B cell (primary cell): Measurements from ENCODE around the gene ANKRD52. TPM values are rescaled to one million over a fixed set of nuclear protein-coding genes. Genes with fewer than 3 reads are reported as not detected.

ENCODE experiments used
- ATAC-seq: fragments of 200-7000 bp; cut with Tn5 transposase; one replicate; pipeline ENCODE4 v1.10.0; 2021; ENCODE audit warnings: low read depth, mild to moderate bottlenecking, moderate number of reproducible peaks, moderate library complexity
- CTCF ChIA-PET: fragments of 350-600 bp; sonication (Branson Sonifier 250); formaldehyde crosslinking; loops from one replicate; lab custom pipeline; 2021; ENCODE audit warnings: antibody characterized with exemption, inconsistent platforms; lab: Charles Lee
- POLR2A ChIA-PET: fragments of 350-600 bp; sonication (Branson Sonifier 250); formaldehyde crosslinking; loops from one replicate; lab custom pipeline; 2021; ENCODE audit warnings: antibody characterized with exemption; lab: Charles Lee
- DNase-seq: peaks from one replicate; pipeline ENCODE4 v3.0.0; 2013
- H2AFZ ChIP-seq: 2 replicates; pipeline ENCODE4 v1.6.1; 2012; ENCODE audit warnings: mild to moderate bottlenecking, low read depth, low read length; ENCODE audit not compliant: insufficient read depth, poor library complexity, severe bottlenecking
- H3K27ac ChIP-seq, 2 donors: 1 replicate in 1 of 2; 2 replicates in 1 of 2; pipeline ENCODE4 v1.5.1; 2012 to 2013; ENCODE audit warnings: low read length in 2 of 2, mild to moderate bottlenecking in 2 of 2, moderate library complexity in 1 of 2
- H3K27me3 ChIP-seq, 4 experiments: fragments of 200-600 bp in 1 of 4; sonication (generic) in 1 of 4; replicated peaks in 1 of 4; 1 replicate in 2 of 4; 2 replicates in 2 of 4; pipeline versions ENCODE4 v1.6.1 to v1.7.0; 2013 to 2016; ENCODE audit warnings: low read length in 3 of 4, mild to moderate bottlenecking in 2 of 4, mixed read lengths in 1 of 4, moderate library complexity in 1 of 4; ENCODE audit not compliant: insufficient read depth in 4 of 4, control insufficient read depth in 3 of 4; ENCODE audit errors: control extremely low read depth in 1 of 4
- H3K36me3 ChIP-seq, 2 experiments: replicated peaks in 1 of 2; 1 replicate in 1 of 2; 2 replicates in 1 of 2; pipeline versions ENCODE4 v1.6.1 to v1.7.1; 2013; ENCODE audit warnings: low read length in 1 of 2; ENCODE audit not compliant: insufficient read depth in 2 of 2, control insufficient read depth in 1 of 2; ENCODE audit errors: control extremely low read depth in 1 of 2, extremely low read depth in 1 of 2
- H3K4me1 ChIP-seq, 2 donors: fragments of 200-600 bp in 1 of 2; sonication (generic) in 1 of 2; 1 replicate in 1 of 2; 2 replicates in 1 of 2; pipeline versions ENCODE4 v1.5.1 to v1.6.1; 2013 to 2017; ENCODE audit warnings: low read length in 2 of 2; ENCODE audit not compliant: control insufficient read depth in 2 of 2, insufficient read depth in 2 of 2
- H3K4me2 ChIP-seq: replicated peaks from 2 replicates; pipeline ENCODE3; 2012; ENCODE audit warnings: mild to moderate bottlenecking, low read depth, low read length; ENCODE audit not compliant: poor library complexity, severe bottlenecking
- H3K4me3 ChIP-seq, 5 experiments: fragments of 200-600 bp in 1 of 5; sonication (generic) in 1 of 5; 1 replicate in 3 of 5; 2 replicates in 2 of 5; pipeline versions ENCODE4 v1.5.1 to v1.7.0; 2011 to 2016; ENCODE audit warnings: low read length in 4 of 5, mild to moderate bottlenecking in 4 of 5, low read depth in 2 of 5, control low read depth in 1 of 5, moderate library complexity in 1 of 5; ENCODE audit not compliant: insufficient read depth in 1 of 5; ENCODE audit errors: control extremely low read depth in 1 of 5, extremely low read depth in 1 of 5
- H3K79me2 ChIP-seq: fragments of 200-600 bp; sonication (generic); one replicate; pipeline ENCODE4 v1.6.0; 2016; ENCODE audit warnings: low read length; ENCODE audit not compliant: control insufficient read depth, insufficient read depth
- H3K9ac ChIP-seq: fragments of 200-600 bp; sonication (generic); 2 replicates; pipeline ENCODE4 v1.6.1; 2017; ENCODE audit warnings: mild to moderate bottlenecking, low read length, moderate library complexity
- H3K9me3 ChIP-seq, 3 donors: one replicate each; pipeline versions ENCODE4 v1.6.1 to v1.7.1; 2013; ENCODE audit warnings: low read length in 2 of 3; ENCODE audit not compliant: control insufficient read depth in 2 of 3, insufficient read depth in 1 of 3; ENCODE audit errors: control extremely low read depth in 1 of 3
- H4K20me1 ChIP-seq: 2 replicates; pipeline ENCODE4 v1.6.0; 2012; ENCODE audit warnings: mild to moderate bottlenecking, low read length; ENCODE audit not compliant: insufficient read depth, control insufficient read depth, poor library complexity, severe bottlenecking
- H3K27ac Mint-ChIP-seq: one replicate; pipeline ENCODE4 v1.8.0; 2021; ENCODE audit warnings: mixed read lengths
- H3K27me3 Mint-ChIP-seq: one replicate; pipeline ENCODE4 v1.8.0; 2021; ENCODE audit warnings: mixed read lengths
- H3K4me1 Mint-ChIP-seq: one replicate; pipeline ENCODE4 v1.8.0; 2021; ENCODE audit warnings: mixed read lengths
- H3K4me3 Mint-ChIP-seq: one replicate; pipeline ENCODE4 v1.8.0; 2021; ENCODE audit warnings: mixed read lengths
- H3K9me3 Mint-ChIP-seq: one replicate; pipeline ENCODE4 v1.8.0; 2022; ENCODE audit warnings: mixed read lengths; ENCODE audit not compliant: insufficient read depth
- EZH2 ChIP-seq: IDR thresholded peaks from 2 replicates; pipeline ENCODE4 v1.6.1; 2012; ENCODE audit warnings: borderline replicate concordance, low read depth, mild to moderate bottlenecking, moderate library complexity, low read length; ENCODE audit not compliant: insufficient read depth, poor library complexity, severe bottlenecking
- WGBS: methylation state at CpG from one replicate; pipeline ENCODE4 v1.1.5; 2013; ENCODE audit warnings: missing lambda C conversion rate; ENCODE audit not compliant: insufficient coverage; 5-methylcytosine and 5-hydroxymethylcytosine counted together
- intact Hi-C: fragments of 100-400 bp; cut with micrococcal nuclease; formaldehyde crosslinking; loops from one replicate; pipeline ENCODE4 v1.10.0; 2022
- polyA plus RNA-seq: library from polyadenylated mRNA; depleted of rRNA; stranded (reverse); fragments of >200 nt; gene quantifications from 2 replicates; pipeline ENCODE4 v1.2.3, GENCODE V29; 2012
- total RNA-seq, 2 donors: library from RNA; stranded (reverse); fragments of 120-200 nt in 1 of 2; gene quantifications; 1 replicate in 1 of 2; 2 replicates in 1 of 2; pipeline versions ENCODE4 v1.2.3 to v1.2.4, GENCODE V29; 2013 to 2022
- TF ChIP-seq, protein P1 (sequence below): fragments of 200-600 bp; IDR thresholded peaks from one replicate; pipeline ENCODE4 v1.8.0; 2022; ENCODE audit warnings: antibody characterized with exemption, mild to moderate bottlenecking

ANKRD52 gene
- total and polyA plus RNA-seq, 2 donors (not counting 1 experiment from before 2014, with no cell fraction given), result 17.9 to 46.5 TPM

GRCh38 chr12:56223571-56224101 is 34.5 kb downstream of the ANKRD52 start:
- ChIA-PET CTCF (interaction anchor here (0.6 to 4.6 kb wide), 10 partner anchors 17 to 277 kb away, joined by 3 to 126 read pairs (median 10); partner anchors contain the start of genes ESYT1, SMARCC2 and ZC3H10), POLR2A (interaction anchor here (0.7 to 4.1 kb wide), 4 partner anchors 16 to 226 kb away, joined by 3 to 65 read pairs (median 22); partner anchors contain the start of genes SMARCC2 and ZC3H10)
- Histone ChIP-seq H3K4me3 (peak overlapping the region; percentile 41 to 71 (median 62)), H3K36me3 (no peaks in the 10 kb centered on the region), H4K20me1 (peaks cover 8% of the 10 kb centered on the region), H3K27ac (peak overlapping the region; percentile 53 to 79), H3K9me3 (no peaks in the 10 kb centered on the region), H3K27me3 (no peaks in the 10 kb centered on the region), H3K4me1 (peaks cover 26 to 48% of the 10 kb centered on the region in 2 donors), H3K79me2 (peaks cover 39% of the 10 kb centered on the region), H3K9ac (peak overlapping the region; percentile 68), H3K4me2 (peak overlapping the region; percentile 82), H2AFZ (peak overlapping the region; percentile 90)
- H3K9me3 Mint-ChIP-seq, result no peaks in the 10 kb centered on the region
- TF ChIP-seq EZH2, result no peak
- TF ChIP-seq, protein P1, sequence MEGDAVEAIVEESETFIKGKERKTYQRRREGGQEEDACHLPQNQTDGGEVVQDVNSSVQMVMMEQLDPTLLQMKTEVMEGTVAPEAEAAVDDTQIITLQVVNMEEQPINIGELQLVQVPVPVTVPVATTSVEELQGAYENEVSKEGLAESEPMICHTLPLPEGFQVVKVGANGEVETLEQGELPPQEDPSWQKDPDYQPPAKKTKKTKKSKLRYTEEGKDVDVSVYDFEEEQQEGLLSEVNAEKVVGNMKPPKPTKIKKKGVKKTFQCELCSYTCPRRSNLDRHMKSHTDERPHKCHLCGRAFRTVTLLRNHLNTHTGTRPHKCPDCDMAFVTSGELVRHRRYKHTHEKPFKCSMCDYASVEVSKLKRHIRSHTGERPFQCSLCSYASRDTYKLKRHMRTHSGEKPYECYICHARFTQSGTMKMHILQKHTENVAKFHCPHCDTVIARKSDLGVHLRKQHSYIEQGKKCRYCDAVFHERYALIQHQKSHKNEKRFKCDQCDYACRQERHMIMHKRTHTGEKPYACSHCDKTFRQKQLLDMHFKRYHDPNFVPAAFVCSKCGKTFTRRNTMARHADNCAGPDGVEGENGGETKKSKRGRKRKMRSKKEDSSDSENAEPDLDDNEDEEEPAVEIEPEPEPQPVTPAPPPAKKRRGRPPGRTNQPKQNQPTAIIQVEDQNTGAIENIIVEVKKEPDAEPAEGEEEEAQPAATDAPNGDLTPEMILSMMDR, result no peak
- H3K4me3 Mint-ChIP-seq, result peak overlapping the region; percentile 100
- no peaks in the 10 kb centered on the region for H3K27me3 Mint-ChIP-seq
- WGBS, result 17% methylated on average over 5 of the region's 15 CpGs
- H3K4me1 Mint-ChIP-seq, result peaks cover 47% of the 10 kb centered on the region
- ATAC-seq, result no peak
- no peak for DNase-seq
- H3K27ac Mint-ChIP-seq, result peak overlapping the region; percentile 87
- intact Hi-C loops, result loop anchor here (1.0 kb wide), 8 partner anchors 17 to 241 kb away; partner anchors contain the start of genes ANKRD52, COQ10A and CS

DNA sequence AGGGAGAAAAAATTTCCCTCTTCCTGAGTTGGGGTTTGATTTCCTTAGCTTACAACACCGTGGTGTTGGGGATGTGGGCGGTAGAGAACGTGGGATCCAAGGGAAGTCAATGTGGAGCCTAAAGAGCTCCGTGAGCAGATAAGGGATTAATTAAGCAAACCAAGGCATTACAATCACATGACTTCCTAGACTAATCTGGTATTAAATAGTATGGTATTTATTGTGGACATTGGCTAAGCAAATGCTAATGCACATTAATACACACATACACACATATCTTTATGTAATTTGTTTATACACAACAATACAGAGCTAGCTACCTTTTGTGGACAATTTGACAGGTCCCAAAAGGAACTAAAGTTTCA is 35.7 kb downstream of the ANKRD52 start:
- H3K9me3 Mint-ChIP-seq, result no peaks in the 10 kb centered on the region
- POLR2A ChIA-PET, result interaction anchor here (0.6 to 4.1 kb wide), 18 partner anchors 15 to 906 kb away, joined by 3 to 65 read pairs (median 4); partner anchors contain the start of genes ANKRD52, CNPY2, COQ10A and ESYT1
- Histone ChIP-seq H3K4me1 (peaks cover 26 to 48% of the 10 kb centered on the region in 2 donors), H3K4me3 (peak overlapping the region; percentile 56 to 100 (median 99)), H3K79me2 (peaks cover 50% of the 10 kb centered on the region), H3K9ac (peak overlapping the region; percentile 99), H2AFZ (peak overlapping the region; percentile 83), H3K27ac (peak overlapping the region; percentile 73 to 99), H3K4me2 (peak overlapping the region; percentile 98), H4K20me1 (peaks cover 16% of the 10 kb centered on the region), H3K27me3 (no peaks in the 10 kb centered on the region), H3K36me3 (no peaks in the 10 kb centered on the region), H3K9me3 (no peaks in the 10 kb centered on the region)
- peak overlapping the region; percentile 100 for H3K27ac Mint-ChIP-seq
- intact Hi-C loops, result no loop called here
- H3K4me1 Mint-ChIP-seq, result peaks cover 49% of the 10 kb centered on the region
- DNase-seq (no peak), ATAC-seq (no peak)
- no peaks in the 10 kb centered on the region for H3K27me3 Mint-ChIP-seq
- WGBS, result no CpG with 5 or more reads among the region's 4 CpGs
- H3K4me3 Mint-ChIP-seq, result peak overlapping the region; percentile 100
- TF ChIP-seq, protein P1, result no peak
- TF ChIP-seq EZH2, result no peak
- CTCF ChIA-PET, result interaction anchor here (0.7 to 4.6 kb wide), 23 partner anchors 9 to 484 kb away, joined by 3 to 126 read pairs (median 6); partner anchors contain the start of genes ANKRD52, COQ10A, ESYT1 and SMARCC2
